NCI-H2107 (cell line): ENCODE data around the gene ACOD1.
A peak's percentile ranks its signal among the peaks of the same experiment; 100 is the strongest.

Experiments used
- DNase-seq: peaks from one replicate; lab custom pipeline; 2025; lab: John Stamatoyannopoulos, UW

ACOD1 gene

GRCh38 chr13:76991796-76992547 is 43.7 kb downstream of the ACOD1 start, which contains the start of gene CLN5:
Gene CLN5, plus strand, starts transcription at chr13:76992081. Its CDS starts 18 bp downstream, at chr13:76992099.
- peak; percentile 76 for DNase-seq

- DNase-seq: no peak
These were observed 44.3 kb downstream of the ACOD1 start for GRCh38 chr13:76992548-76993001.

- no peak for DNase-seq
These were observed 44.7 kb downstream of the ACOD1 start for GRCh38 chr13:76993021-76993420.

- no peak for DNase-seq
These were observed 45.2 kb downstream of the ACOD1 start for GRCh38 chr13:76993473-76993872.

GRCh38 chr13:76994281-76994680 is 46.0 kb downstream of the ACOD1 start:
- DNase-seq: no peak

- no peak for DNase-seq
These were observed 52.2 kb downstream of the ACOD1 start for GRCh38 chr13:77000475-77000874.

GRCh38 chr13:77001540-77001939 is 53.2 kb downstream of the ACOD1 start:
- DNase-seq: no peak

GRCh38 chr13:77001963-77002587 is 53.8 kb downstream of the ACOD1 start:
- no peak for DNase-seq

GRCh38 chr13:77002590-77003190 is 54.4 kb downstream of the ACOD1 start:
- DNase-seq: no peak
